B cell (primary cell): ENCODE measurements around the gene RPRD1A.

Experiments used
- CTCF ChIP-seq: fragments of 200-600 bp; IDR thresholded peaks from one replicate; pipeline ENCODE4 v1.8.0; 2022; ENCODE audit warnings: antibody characterized with exemption, mild to moderate bottlenecking
- EZH2 ChIP-seq: IDR thresholded peaks from 2 replicates; pipeline ENCODE4 v1.6.1; 2012; ENCODE audit warnings: borderline replicate concordance, low read depth, mild to moderate bottlenecking, moderate library complexity, low read length; ENCODE audit not compliant: insufficient read depth, poor library complexity, severe bottlenecking

- no peak for TF ChIP-seq CTCF
- TF ChIP-seq EZH2: no peak
Measured at GRCh38 chr18:35962320-35962719, 105.0 kb downstream of the RPRD1A start.
